ENCODE results near the gene ISX.

The ISX gene

GRCh38 chr22:35113341-35113740, 47.4 kb downstream of the ISX start:
- no peak for DNase-seq (ENCODE audit: low read depth in 2 of 2)

GRCh38 chr22:35114131-35114980, 48.4 kb downstream of the ISX start:
- no peak for DNase-seq (ENCODE audit: low read depth in 2 of 2)

- no peak for DNase-seq (ENCODE audit: low read depth in 2 of 2)
Measured at GRCh38 chr22:35115515-35115914, 49.6 kb downstream of the ISX start.

GRCh38 chr22:35116269-35116668, 50.3 kb downstream of the ISX start:
- DNase-seq (ENCODE audit: low read depth in 2 of 2): no peak

- no peak for DNase-seq (ENCODE audit: low read depth in 2 of 2)
Measured at GRCh38 chr22:35116817-35117216, 50.9 kb downstream of the ISX start.

- no peak for DNase-seq (ENCODE audit: low read depth in 2 of 2)
Measured at GRCh38 chr22:35119494-35119893, 53.5 kb downstream of the ISX start.

GRCh38 chr22:35124691-35125219, 58.8 kb downstream of the ISX start:
- DNase-seq (ENCODE audit: low read depth in 2 of 2): no peak

GRCh38 chr22:35126993-35127392, 61.0 kb downstream of the ISX start:
- DNase-seq (ENCODE audit: low read depth in 2 of 2): no peak

GRCh38 chr22:35128637-35129036, 62.7 kb downstream of the ISX start:
- no peak for DNase-seq (ENCODE audit: low read depth in 2 of 2)

GRCh38 chr22:35131525-35132000, 65.6 kb downstream of the ISX start:
- no peak for DNase-seq (ENCODE audit: low read depth in 2 of 2)

GRCh38 chr22:35132568-35132967, 66.6 kb downstream of the ISX start:
- DNase-seq (ENCODE audit: low read depth in 2 of 2): no peak

GRCh38 chr22:35133702-35134380, 67.9 kb downstream of the ISX start:
- DNase-seq (ENCODE audit: low read depth in 2 of 2): no peak

- no peak for DNase-seq (ENCODE audit: low read depth in 2 of 2)
Measured at GRCh38 chr22:35134637-35135036, 68.7 kb downstream of the ISX start.

GRCh38 chr22:35135165-35135564, 69.2 kb downstream of the ISX start:
- DNase-seq (ENCODE audit: low read depth in 2 of 2): no peak

All from stimulated activated CD4-positive, alpha-beta T cell treated with anti-CD3 and anti-CD28 coated beads, Interleukin-1b, Interleukin-23, amount 100 ng/mL, for 4 hours (primary cell).